Measurements from ENCODE around the gene C1orf210. TPM values are rescaled to one million over a fixed set of nuclear protein-coding genes. Genes with fewer than 3 reads are reported as not detected.
A peak's percentile ranks its signal among the peaks of the same experiment; 100 is the strongest.

The C1orf210 gene
- polyA plus RNA-seq, 3 donors = 0.05 TPM; not detected in 2

DNA sequence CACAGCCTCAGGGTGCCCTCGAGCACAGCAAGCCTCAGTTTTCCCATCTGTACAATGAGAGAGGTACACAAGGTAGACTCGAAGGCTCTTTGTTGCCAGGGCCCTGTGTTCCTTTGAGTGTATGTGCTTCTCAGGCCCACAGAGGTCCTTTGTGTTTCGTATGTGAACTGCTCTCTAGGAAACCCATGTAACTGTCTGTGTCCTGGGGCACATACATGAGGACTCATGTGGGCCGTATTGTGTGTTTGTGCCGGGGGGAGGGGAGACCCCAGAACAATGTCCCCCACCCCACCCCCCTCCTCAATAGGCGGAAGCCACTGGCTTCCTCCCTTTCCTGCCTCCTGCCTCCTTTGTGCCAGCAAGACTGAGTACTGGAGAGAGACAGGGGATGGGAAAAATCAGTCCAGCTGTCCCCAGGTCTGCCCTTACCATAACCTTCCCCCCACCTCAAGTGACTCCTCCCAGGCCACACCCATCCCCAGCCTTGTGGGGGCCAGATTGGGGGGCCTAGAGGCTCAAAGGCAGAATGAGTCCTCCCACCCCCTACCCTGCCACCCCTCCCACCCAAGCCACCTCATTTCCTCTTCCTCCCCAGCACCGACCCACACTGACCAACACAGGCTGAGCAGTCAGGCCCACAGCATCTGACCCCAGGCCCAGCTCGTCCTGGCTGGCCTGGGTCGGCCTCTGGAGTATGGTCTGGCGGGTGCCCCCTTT, 15.2 kb upstream of the C1orf210 start, which contains the start of gene TIE1:
TIE1 (plus strand) TSS at position 605 of the 717 bp plus-strand sequence; CDS start at position 695, 90 bp downstream.
- Histone ChIP-seq H4K20me1 (ENCODE audit: insufficient read depth, low read length) (no peaks in the 10 kb centered on the region), H3K27me3 (ENCODE audit: control insufficient read depth in 2 of 2, insufficient read depth in 2 of 2, low read length in 2 of 2) (no peaks in the 10 kb centered on the region), H3K79me2 (ENCODE audit: insufficient read depth, low read length) (no peaks in the 10 kb centered on the region), H3K4me2 (replicated peaks; ENCODE audit: extremely low read depth, low read length, poor library complexity, severe bottlenecking) (no peak within 1 kb of the TSS), H3K27ac (ENCODE audit: low read depth in 1 of 2, low read length in 2 of 2) (no peak within 1 kb of the TSS), H3K36me3 (replicated peaks in 1 of 2; ENCODE audit: control insufficient read depth in 1 of 2, insufficient read depth in 2 of 2, low read length in 2 of 2) (no peaks in the 10 kb centered on the region), H3K9ac (ENCODE audit: insufficient read depth, low read length, poor library complexity, severe bottlenecking) (no peak within 1 kb of the TSS), H3K9me3 (replicated peaks in 1 of 2; ENCODE audit: control insufficient read depth in 1 of 2, insufficient read depth in 1 of 2, low read length in 2 of 2) (no peaks in the 10 kb centered on the region), H3K4me3 (replicated peaks in 1 of 3; ENCODE audit: low read depth in 2 of 3, low read length in 3 of 3) (no peak within 1 kb of the TSS), H3K4me1 (ENCODE audit: control insufficient read depth in 1 of 2, insufficient read depth in 2 of 2, low read length in 2 of 2) (peaks cover 0 to 5% of the 10 kb centered on the region in 2 donors), H2AFZ (ENCODE audit: insufficient read depth, low read depth, low read length, poor library complexity, severe bottlenecking) (peak within 1 kb of the TSS; percentile 38)
- Mint-ChIP-seq H3K36me3 (no peaks in the 10 kb centered on the region), H3K4me1 (peaks cover 8% of the 10 kb centered on the region), H3K9me3 (no peaks in the 10 kb centered on the region), H3K27ac (no peak within 1 kb of the TSS), H3K27me3 (ENCODE audit: low read depth in 3 of 3) (peaks cover 2 to 4% (median 2%) of the 10 kb centered on the region in 3 donors), H3K4me3 (no peak within 1 kb of the TSS)
- no peak for DNase-seq
- 31% methylated on average over 4 of the region's 10 CpGs for WGBS (ENCODE audit: insufficient coverage)
- TF ChIP-seq, protein P1, sequence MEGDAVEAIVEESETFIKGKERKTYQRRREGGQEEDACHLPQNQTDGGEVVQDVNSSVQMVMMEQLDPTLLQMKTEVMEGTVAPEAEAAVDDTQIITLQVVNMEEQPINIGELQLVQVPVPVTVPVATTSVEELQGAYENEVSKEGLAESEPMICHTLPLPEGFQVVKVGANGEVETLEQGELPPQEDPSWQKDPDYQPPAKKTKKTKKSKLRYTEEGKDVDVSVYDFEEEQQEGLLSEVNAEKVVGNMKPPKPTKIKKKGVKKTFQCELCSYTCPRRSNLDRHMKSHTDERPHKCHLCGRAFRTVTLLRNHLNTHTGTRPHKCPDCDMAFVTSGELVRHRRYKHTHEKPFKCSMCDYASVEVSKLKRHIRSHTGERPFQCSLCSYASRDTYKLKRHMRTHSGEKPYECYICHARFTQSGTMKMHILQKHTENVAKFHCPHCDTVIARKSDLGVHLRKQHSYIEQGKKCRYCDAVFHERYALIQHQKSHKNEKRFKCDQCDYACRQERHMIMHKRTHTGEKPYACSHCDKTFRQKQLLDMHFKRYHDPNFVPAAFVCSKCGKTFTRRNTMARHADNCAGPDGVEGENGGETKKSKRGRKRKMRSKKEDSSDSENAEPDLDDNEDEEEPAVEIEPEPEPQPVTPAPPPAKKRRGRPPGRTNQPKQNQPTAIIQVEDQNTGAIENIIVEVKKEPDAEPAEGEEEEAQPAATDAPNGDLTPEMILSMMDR (IDR thresholded peaks at IDR 0.05) = no peak
- intact Hi-C loops (cut with micrococcal nuclease) = no loop called here

DNA sequence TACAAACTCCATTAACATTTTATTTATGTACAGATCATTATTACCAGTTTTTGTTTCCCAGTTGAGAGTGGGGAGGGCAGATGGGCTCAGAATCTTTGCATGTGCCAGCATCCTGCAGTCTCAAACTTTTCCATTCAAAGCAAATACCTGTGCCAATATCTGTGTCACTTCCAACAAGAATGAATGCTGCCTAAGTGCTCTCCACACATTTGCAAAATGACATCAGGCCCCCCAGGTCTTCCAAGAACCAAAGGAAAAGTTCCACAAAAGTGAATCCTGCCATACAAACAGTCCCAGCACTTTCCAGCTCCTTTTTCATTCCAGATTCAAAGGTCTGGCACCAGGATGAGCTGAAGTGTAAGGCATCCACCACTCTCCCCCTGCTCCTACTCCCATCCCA, 13.7 kb upstream of the C1orf210 start:
- Histone ChIP-seq H3K79me2 (ENCODE audit: insufficient read depth, low read length) (no peaks in the 10 kb centered on the region), H4K20me1 (ENCODE audit: insufficient read depth, low read length) (no peaks in the 10 kb centered on the region), H3K4me1 (ENCODE audit: control insufficient read depth in 1 of 2, insufficient read depth in 2 of 2, low read length in 2 of 2) (peaks cover 0 to 5% of the 10 kb centered on the region in 2 donors), H3K4me3 (replicated peaks in 1 of 3; ENCODE audit: low read depth in 2 of 3, low read length in 3 of 3) (no peak overlapping the region), H3K9me3 (replicated peaks in 1 of 2; ENCODE audit: control insufficient read depth in 1 of 2, insufficient read depth in 1 of 2, low read length in 2 of 2) (no peaks in the 10 kb centered on the region), H3K4me2 (replicated peaks; ENCODE audit: extremely low read depth, low read length, poor library complexity, severe bottlenecking) (no peak overlapping the region), H3K9ac (ENCODE audit: insufficient read depth, low read length, poor library complexity, severe bottlenecking) (no peak overlapping the region), H3K27ac (ENCODE audit: low read depth in 1 of 2, low read length in 2 of 2) (no peak overlapping the region), H3K36me3 (replicated peaks in 1 of 2; ENCODE audit: control insufficient read depth in 1 of 2, insufficient read depth in 2 of 2, low read length in 2 of 2) (no peaks in the 10 kb centered on the region), H2AFZ (ENCODE audit: insufficient read depth, low read depth, low read length, poor library complexity, severe bottlenecking) (no peak overlapping the region), H3K27me3 (ENCODE audit: control insufficient read depth in 2 of 2, insufficient read depth in 2 of 2, low read length in 2 of 2) (no peaks in the 10 kb centered on the region)
- DNase-seq = no peak
- Mint-ChIP-seq H3K4me1 (peaks cover 5% of the 10 kb centered on the region), H3K36me3 (no peaks in the 10 kb centered on the region), H3K27ac (no peak overlapping the region), H3K4me3 (no peak overlapping the region), H3K27me3 (ENCODE audit: low read depth in 3 of 3) (peaks cover 2% of the 10 kb centered on the region in 3 donors), H3K9me3 (no peaks in the 10 kb centered on the region)
- intact Hi-C loops (cut with micrococcal nuclease) = no loop called here
- TF ChIP-seq, protein P1 (IDR thresholded peaks at IDR 0.05) = no peak

All from CD14-positive monocyte (primary cell).